Central memory CD8-positive, alpha-beta T cell (primary cell): ENCODE results near the gene INO80E.
"Not testable (repeated sequence)": the region's sequence is repeated elsewhere in the genome, so short reads cannot be mapped to it uniquely, and the experiment has no call there.

Experiments used
- ATAC-seq: fragments of 150-1000 bp; cut with Tn5 transposase; replicated peaks from 2 replicates; pipeline ENCODE4 v1.10.0; 2022; ENCODE audit warnings: mild to moderate bottlenecking, moderate FRiP score, moderate number of reproducible peaks; ENCODE audit not compliant: poor library complexity, severe bottlenecking; ENCODE audit errors: extremely low read depth
- DNase-seq, 2 donors: peaks; one replicate each; pipeline ENCODE4 v3.0.0; 2021; ENCODE audit warnings: low spot score in 2 of 2
- H3K27ac Mint-ChIP-seq: one replicate; pipeline ENCODE4 v1.8.0; 2022; ENCODE audit warnings: low read depth, mild to moderate bottlenecking, moderate library complexity, mixed read lengths
- H3K27me3 Mint-ChIP-seq: one replicate; pipeline ENCODE4 v1.8.0; 2022; ENCODE audit warnings: mixed read lengths
- H3K36me3 Mint-ChIP-seq: one replicate; pipeline ENCODE4 v1.8.0; 2022; ENCODE audit warnings: mild to moderate bottlenecking, moderate library complexity, mixed read lengths; ENCODE audit not compliant: insufficient read depth
- H3K4me1 Mint-ChIP-seq: one replicate; pipeline ENCODE4 v1.8.0; 2022; ENCODE audit warnings: mixed read lengths
- H3K4me3 Mint-ChIP-seq: one replicate; pipeline ENCODE4 v1.8.0; 2022; ENCODE audit warnings: mild to moderate bottlenecking, moderate library complexity, mixed read lengths
- H3K9me3 Mint-ChIP-seq: one replicate; pipeline ENCODE4 v1.8.0; 2022; ENCODE audit warnings: mixed read lengths

Gene INO80E

GRCh38 chr16:30025574-30025973 is 29.5 kb downstream of the INO80E start:
- Mint-ChIP-seq H3K27ac (no peak overlapping the region), H3K27me3 (peaks cover 65% of the 10 kb centered on the region), H3K36me3 (no peaks in the 10 kb centered on the region), H3K4me3 (no peak overlapping the region), H3K9me3 (no peaks in the 10 kb centered on the region), H3K4me1 (peaks cover 26% of the 10 kb centered on the region)
- no peak for DNase-seq
- ATAC-seq, result no peak

- no peak for ATAC-seq
- H3K9me3 Mint-ChIP-seq, result no peaks in the 10 kb centered on the region
- no peaks in the 10 kb centered on the region for H3K36me3 Mint-ChIP-seq
- peaks cover 69% of the 10 kb centered on the region for H3K27me3 Mint-ChIP-seq
- no peak overlapping the region for H3K27ac Mint-ChIP-seq
- H3K4me1 Mint-ChIP-seq, result peaks cover 17% of the 10 kb centered on the region
- no peak for DNase-seq
- H3K4me3 Mint-ChIP-seq, result no peak overlapping the region
Observed at GRCh38 chr16:30026449-30026848, 30.4 kb downstream of the INO80E start.

- Mint-ChIP-seq H3K4me1 (peaks cover 17% of the 10 kb centered on the region), H3K27ac (no peak overlapping the region), H3K36me3 (peaks cover 2% of the 10 kb centered on the region), H3K27me3 (peaks cover 83% of the 10 kb centered on the region), H3K4me3 (no peak overlapping the region), H3K9me3 (no peaks in the 10 kb centered on the region)
- DNase-seq (no peak), ATAC-seq (no peak)
Observed at GRCh38 chr16:30027588-30028437, 31.8 kb downstream of the INO80E start.

GRCh38 chr16:30028438-30029076 is 32.5 kb downstream of the INO80E start:
- no peak for DNase-seq
- peaks cover 17% of the 10 kb centered on the region for H3K4me1 Mint-ChIP-seq
- peaks cover 2% of the 10 kb centered on the region for H3K36me3 Mint-ChIP-seq
- H3K27ac Mint-ChIP-seq, result no peak overlapping the region
- no peaks in the 10 kb centered on the region for H3K9me3 Mint-ChIP-seq
- H3K27me3 Mint-ChIP-seq, result peaks cover 78% of the 10 kb centered on the region
- ATAC-seq, result no peak
- H3K4me3 Mint-ChIP-seq, result no peak overlapping the region

GRCh38 chr16:30030011-30030685 is 34.1 kb downstream of the INO80E start:
- Mint-ChIP-seq H3K9me3 (no peaks in the 10 kb centered on the region), H3K36me3 (peaks cover 2% of the 10 kb centered on the region), H3K4me3 (peak overlapping the region; percentile 56), H3K27me3 (peaks cover 79% of the 10 kb centered on the region), H3K4me1 (peaks cover 17% of the 10 kb centered on the region), H3K27ac (no peak overlapping the region)
- DNase-seq (no peak), ATAC-seq (no peak)

- Mint-ChIP-seq H3K4me1 (peaks cover 17% of the 10 kb centered on the region), H3K4me3 (peak within 1 kb of the TSS; percentile 56), H3K27ac (no peak within 1 kb of the TSS), H3K9me3 (no peaks in the 10 kb centered on the region), H3K36me3 (peaks cover 2% of the 10 kb centered on the region), H3K27me3 (peaks cover 82% of the 10 kb centered on the region)
- ATAC-seq, result no peak
- DNase-seq, result no peak
Observed at GRCh38 chr16:30030841-30031413, 34.9 kb downstream of the INO80E start, which contains the start of gene TLCD3B. Gene TLCD3B (minus strand): TSS chr16:30031271. CDS start chr16:30030527, 744 bp downstream.

GRCh38 chr16:30031477-30031918 is 35.5 kb downstream of the INO80E start:
- no peaks in the 10 kb centered on the region for H3K9me3 Mint-ChIP-seq
- peaks cover 17% of the 10 kb centered on the region for H3K4me1 Mint-ChIP-seq
- DNase-seq (no peak), ATAC-seq (no peak)
- no peak overlapping the region for H3K27ac Mint-ChIP-seq
- H3K36me3 Mint-ChIP-seq, result peaks cover 2% of the 10 kb centered on the region
- H3K4me3 Mint-ChIP-seq, result no peak overlapping the region
- peaks cover 77% of the 10 kb centered on the region for H3K27me3 Mint-ChIP-seq

GRCh38 chr16:30032083-30032819 is 36.2 kb downstream of the INO80E start:
- Mint-ChIP-seq H3K4me1 (peaks cover 17% of the 10 kb centered on the region), H3K27ac (no peak overlapping the region), H3K4me3 (no peak overlapping the region), H3K27me3 (peaks cover 70% of the 10 kb centered on the region), H3K9me3 (no peaks in the 10 kb centered on the region), H3K36me3 (peaks cover 2% of the 10 kb centered on the region)
- DNase-seq (peak; percentile 45 to 53), ATAC-seq (peak; percentile 52)

- Mint-ChIP-seq H3K27ac (no peak overlapping the region), H3K4me1 (peaks cover 9% of the 10 kb centered on the region), H3K27me3 (peaks cover 59% of the 10 kb centered on the region), H3K9me3 (no peaks in the 10 kb centered on the region), H3K4me3 (no peak overlapping the region), H3K36me3 (peaks cover 2% of the 10 kb centered on the region)
- DNase-seq (no peak), ATAC-seq (no peak)
Observed at GRCh38 chr16:30033270-30033669, 37.2 kb downstream of the INO80E start.

GRCh38 chr16:30040221-30040620 is 44.2 kb downstream of the INO80E start:
- peaks cover 8% of the 10 kb centered on the region for H3K27me3 Mint-ChIP-seq
- no peak overlapping the region for H3K4me3 Mint-ChIP-seq
- DNase-seq, result no peak
- no peaks in the 10 kb centered on the region for H3K36me3 Mint-ChIP-seq
- H3K9me3 Mint-ChIP-seq, result no peaks in the 10 kb centered on the region
- ATAC-seq, result no peak
- H3K27ac Mint-ChIP-seq, result no peak overlapping the region
- H3K4me1 Mint-ChIP-seq, result no peaks in the 10 kb centered on the region

GRCh38 chr16:30040690-30041089 is 44.6 kb downstream of the INO80E start:
- ATAC-seq, H3K9me3 Mint-ChIP-seq, H3K4me1 Mint-ChIP-seq, DNase-seq, H3K27ac Mint-ChIP-seq, H3K27me3 Mint-ChIP-seq, H3K36me3 Mint-ChIP-seq, H3K4me3 Mint-ChIP-seq: not testable (repeated sequence)

- H3K4me3 Mint-ChIP-seq, result no peak overlapping the region
Observed at GRCh38 chr16:30041841-30042240, 45.8 kb downstream of the INO80E start.

More at GRCh38 chr16:30041841-30042240, 45.8 kb downstream of the INO80E start:
- H3K27me3 Mint-ChIP-seq, result no peaks in the 10 kb centered on the region
- H3K27ac Mint-ChIP-seq, result no peak overlapping the region
- H3K9me3 Mint-ChIP-seq, result no peaks in the 10 kb centered on the region
- H3K36me3 Mint-ChIP-seq, result no peaks in the 10 kb centered on the region
- no peaks in the 10 kb centered on the region for H3K4me1 Mint-ChIP-seq
- DNase-seq (no peak), ATAC-seq (no peak)
